Activated naive CD4-positive, alpha-beta T cell treated with anti-CD3 and anti-CD28 coated beads, Interleukin-2, amount 50 U/mL, for 72 hours (primary cell): ENCODE results near the gene KIF2A. TPM values are rescaled to one million over a fixed set of nuclear protein-coding genes. Genes with fewer than 3 reads are reported as not detected.
"Not testable (repeated sequence)": the region's sequence is repeated elsewhere in the genome, so short reads cannot be mapped to it uniquely, and the experiment has no call there.

Experiments used
- ATAC-seq, 2 donors: fragments of 150-1000 bp; cut with Tn5 transposase; 2 replicates each; pipeline ENCODE4 v1.10.0; 2021; ENCODE audit warnings: mild to moderate bottlenecking in 2 of 2, moderate library complexity in 2 of 2
- DNase-seq, 2 donors: peaks; one replicate each; pipeline ENCODE4 v3.0.0; 2021 to 2022; ENCODE audit warnings: low spot score in 2 of 2
- H3K27ac Mint-ChIP-seq, 2 donors: one replicate each; pipeline ENCODE4 v1.8.0; 2022; ENCODE audit warnings: mild to moderate bottlenecking in 2 of 2, mixed read lengths in 2 of 2
- H3K36me3 Mint-ChIP-seq, 2 donors: one replicate each; pipeline ENCODE4 v1.8.0; 2022; ENCODE audit warnings: mixed read lengths in 2 of 2
- H3K9me3 Mint-ChIP-seq, 2 donors: one replicate each; pipeline ENCODE4 v1.8.0; 2022; ENCODE audit warnings: mixed read lengths in 2 of 2
- total RNA-seq, 2 donors: library from RNA; stranded (reverse); gene quantifications; one replicate each; pipeline ENCODE4 v1.2.3, GENCODE V29; 2022

KIF2A gene
- total RNA-seq, 2 donors from 2014 or later: 142 to 155 TPM

DNA sequence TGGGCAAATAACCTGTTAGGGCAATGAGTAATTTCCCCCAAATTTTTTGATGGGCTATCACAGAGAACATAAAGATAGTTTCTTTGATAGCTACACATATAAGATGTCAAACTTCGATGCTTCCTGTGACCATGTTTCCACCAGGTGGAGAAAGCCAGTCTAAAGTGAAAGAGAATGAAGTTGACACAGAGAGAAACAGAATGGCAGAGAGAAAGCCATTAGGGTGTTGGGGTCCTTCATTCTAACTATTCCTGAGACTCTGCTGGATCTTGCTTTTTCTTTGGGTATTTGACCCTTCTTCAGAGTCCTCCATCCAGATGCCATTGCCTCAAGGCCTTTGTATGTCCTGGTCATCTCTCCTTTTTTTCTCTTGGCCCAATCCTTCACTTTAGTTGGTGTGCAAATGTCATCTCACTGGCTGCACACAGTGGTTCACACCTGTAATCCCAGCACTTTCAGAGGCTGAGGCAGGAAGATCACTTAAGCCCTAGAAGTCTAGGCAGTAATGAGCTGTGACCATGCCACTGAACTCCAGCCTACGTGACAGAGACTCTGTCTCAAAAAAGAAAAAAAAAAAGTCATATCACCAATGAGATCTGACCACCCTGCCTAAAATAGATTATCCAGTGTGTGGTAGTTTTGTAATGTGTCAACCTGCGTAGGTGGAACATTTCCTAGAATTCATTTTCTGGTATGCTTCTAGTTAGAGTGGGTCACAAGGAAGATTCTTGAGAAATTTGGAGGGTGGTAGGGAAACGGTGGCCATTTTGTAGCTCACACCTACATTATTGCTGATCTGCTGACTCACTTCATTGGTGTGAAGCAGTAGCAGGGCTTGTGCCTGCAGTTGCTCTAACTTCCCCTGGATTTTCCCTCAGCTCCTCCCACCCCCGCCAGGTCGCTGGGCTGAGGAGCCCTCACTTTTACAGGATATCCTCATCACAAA lies 20.8 kb upstream of the KIF2A start:
- DNase-seq (peak; percentile 58 to 76), ATAC-seq (peak; percentile 89 to 92)
- H3K9me3 Mint-ChIP-seq: peaks cover 19 to 32% of the 10 kb centered on the region in 2 donors
- peaks cover 17 to 50% of the 10 kb centered on the region in 2 donors for H3K36me3 Mint-ChIP-seq
- H3K27ac Mint-ChIP-seq: peak overlapping the region; percentile 88 to 94

- H3K36me3 Mint-ChIP-seq: peaks cover 17 to 50% of the 10 kb centered on the region in 2 donors
- no peak for DNase-seq
- no peak for ATAC-seq
- H3K27ac Mint-ChIP-seq: peak overlapping the region; percentile 51 to 88
- peaks cover 19 to 32% of the 10 kb centered on the region in 2 donors for H3K9me3 Mint-ChIP-seq
Observed at GRCh38 chr5:62286834-62287233, 19.2 kb upstream of the KIF2A start.

GRCh38 chr5:62287237-62287636 lies 18.8 kb upstream of the KIF2A start:
- peaks cover 17 to 53% of the 10 kb centered on the region in 2 donors for H3K36me3 Mint-ChIP-seq
- peak overlapping the region; percentile 51 to 88 for H3K27ac Mint-ChIP-seq
- peaks cover 19 to 33% of the 10 kb centered on the region in 2 donors for H3K9me3 Mint-ChIP-seq
- no peak for ATAC-seq
- no peak for DNase-seq

DNA sequence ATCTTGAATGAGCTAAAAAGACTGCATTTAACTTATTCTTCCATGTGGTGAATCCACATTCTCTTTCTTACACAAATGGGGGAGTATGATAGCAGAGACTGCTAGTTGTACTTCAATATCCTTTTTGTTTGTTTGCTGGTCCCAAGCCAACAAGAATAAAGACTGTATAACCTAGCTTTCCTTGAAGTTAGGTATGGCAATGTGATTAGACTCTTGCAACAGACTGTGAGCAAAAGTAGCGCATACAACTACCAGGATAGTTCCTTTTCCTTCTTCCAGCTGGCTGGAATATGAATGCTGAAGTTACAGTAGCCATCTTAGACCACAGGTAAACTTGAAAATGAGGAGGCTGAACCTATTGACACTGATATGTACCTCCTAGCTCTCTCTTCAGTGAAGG lies 17.9 kb upstream of the KIF2A start:
- ATAC-seq (no peak), DNase-seq (no peak)
- peaks cover 19 to 33% of the 10 kb centered on the region in 2 donors for H3K9me3 Mint-ChIP-seq
- peak overlapping the region in 1 of 2 donors; percentile 59 for H3K27ac Mint-ChIP-seq
- peaks cover 17 to 54% of the 10 kb centered on the region in 2 donors for H3K36me3 Mint-ChIP-seq

- no peak for DNase-seq
- peak in 1 of 2 donors; percentile 7 for ATAC-seq
- Mint-ChIP-seq H3K36me3 (peaks cover 14 to 48% of the 10 kb centered on the region in 2 donors), H3K27ac (peak overlapping the region; percentile 59 to 75), H3K9me3 (peaks cover 15 to 29% of the 10 kb centered on the region in 2 donors)
Observed at GRCh38 chr5:62289813-62290212, 16.2 kb upstream of the KIF2A start.

- Mint-ChIP-seq H3K9me3 (peaks cover 14 to 22% of the 10 kb centered on the region in 2 donors), H3K27ac (peak overlapping the region in 1 of 2 donors; percentile 22), H3K36me3 (peaks cover 12 to 42% of the 10 kb centered on the region in 2 donors)
- DNase-seq, ATAC-seq: not testable (repeated sequence)
Observed at GRCh38 chr5:62291829-62292228, 14.2 kb upstream of the KIF2A start.

DNA sequence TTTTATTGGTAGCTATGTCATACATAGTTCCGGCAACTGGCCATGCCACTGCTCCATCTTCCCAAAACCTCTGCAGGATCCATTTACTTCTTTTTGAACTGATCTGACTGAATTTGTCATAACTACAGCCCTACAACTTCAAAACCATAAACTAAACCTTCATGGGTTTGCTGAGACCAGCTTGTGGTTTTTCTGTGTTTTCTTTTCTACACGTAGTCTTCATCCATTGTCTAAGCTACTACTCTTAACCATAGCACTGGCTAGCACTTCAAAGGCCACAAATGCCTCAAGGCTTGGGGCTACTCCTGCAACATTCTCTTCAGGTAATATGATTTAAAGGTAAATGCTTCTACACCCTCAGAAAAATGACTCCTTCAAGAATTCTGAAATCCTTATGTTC lies 9.0 kb upstream of the KIF2A start:
- ATAC-seq (peak; percentile 64), DNase-seq (no peak)
- no peak overlapping the region for H3K27ac Mint-ChIP-seq
- H3K36me3 Mint-ChIP-seq: peaks cover 4 to 19% of the 10 kb centered on the region in 2 donors
- H3K9me3 Mint-ChIP-seq: peaks cover 3 to 13% of the 10 kb centered on the region in 2 donors

- H3K27ac Mint-ChIP-seq: no peak overlapping the region
- ATAC-seq (no peak), DNase-seq (no peak)
- peaks cover 3 to 5% of the 10 kb centered on the region in 2 donors for H3K9me3 Mint-ChIP-seq
- peaks cover 4 to 8% of the 10 kb centered on the region in 2 donors for H3K36me3 Mint-ChIP-seq
Observed at GRCh38 chr5:62298118-62298517, 7.9 kb upstream of the KIF2A start.

DNA sequence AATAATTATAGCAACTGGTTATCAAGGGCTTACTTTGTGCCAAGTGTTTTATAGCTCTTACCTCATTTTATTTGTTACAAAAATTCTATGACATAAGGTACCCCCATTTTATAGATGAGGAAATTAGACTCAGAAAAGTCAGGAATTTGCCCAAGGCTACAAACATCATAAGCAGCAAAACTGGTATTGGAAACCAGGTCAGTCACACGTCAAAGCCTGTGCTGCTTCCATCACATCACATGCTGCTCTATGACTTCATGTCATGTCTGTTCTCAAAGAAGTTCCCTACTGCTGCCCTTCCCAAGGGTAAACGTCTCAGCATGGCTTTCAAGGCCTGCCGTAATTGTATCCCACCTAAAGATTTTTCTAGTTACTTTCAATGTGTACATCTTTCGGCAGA lies 6.9 kb upstream of the KIF2A start:
- DNase-seq (no peak), ATAC-seq (no peak)
- Mint-ChIP-seq H3K9me3 (no peaks in the 10 kb centered on the region), H3K27ac (peak overlapping the region in 1 of 2 donors; percentile 76), H3K36me3 (peaks cover 0 to 8% of the 10 kb centered on the region in 2 donors)

- H3K9me3 Mint-ChIP-seq: no peaks in the 10 kb centered on the region
- peaks cover 0 to 5% of the 10 kb centered on the region in 2 donors for H3K36me3 Mint-ChIP-seq
- ATAC-seq: peak in 1 of 2 donors; percentile 66
- H3K27ac Mint-ChIP-seq: peak overlapping the region; percentile 76 to 86
- no peak for DNase-seq
Observed at GRCh38 chr5:62299600-62299999, 6.4 kb upstream of the KIF2A start.

DNA sequence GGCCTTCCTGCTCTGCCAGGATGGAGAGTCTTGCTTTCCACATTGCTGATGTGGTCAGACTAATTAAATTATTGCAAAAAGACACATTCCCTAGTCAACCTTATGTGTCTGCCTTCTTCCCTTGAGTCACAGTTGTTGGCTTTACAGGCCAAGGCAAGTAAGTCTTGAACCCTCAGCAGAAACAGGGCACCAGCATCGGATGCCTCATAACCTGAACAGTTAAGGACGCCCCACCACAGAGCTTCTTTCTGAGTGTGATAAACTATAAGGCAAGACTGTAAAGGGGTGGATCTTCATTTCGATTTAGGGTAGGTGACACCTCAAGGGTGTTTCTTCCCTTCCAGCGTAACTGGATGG lies 670 bp upstream of the KIF2A start:
- DNase-seq: no peak
- Mint-ChIP-seq H3K36me3 (peaks cover 35 to 41% of the 10 kb centered on the region in 2 donors), H3K9me3 (no peaks in the 10 kb centered on the region), H3K27ac (peak overlapping the region; percentile 97 to 99)
- ATAC-seq: peak; percentile 34 to 39

DNA sequence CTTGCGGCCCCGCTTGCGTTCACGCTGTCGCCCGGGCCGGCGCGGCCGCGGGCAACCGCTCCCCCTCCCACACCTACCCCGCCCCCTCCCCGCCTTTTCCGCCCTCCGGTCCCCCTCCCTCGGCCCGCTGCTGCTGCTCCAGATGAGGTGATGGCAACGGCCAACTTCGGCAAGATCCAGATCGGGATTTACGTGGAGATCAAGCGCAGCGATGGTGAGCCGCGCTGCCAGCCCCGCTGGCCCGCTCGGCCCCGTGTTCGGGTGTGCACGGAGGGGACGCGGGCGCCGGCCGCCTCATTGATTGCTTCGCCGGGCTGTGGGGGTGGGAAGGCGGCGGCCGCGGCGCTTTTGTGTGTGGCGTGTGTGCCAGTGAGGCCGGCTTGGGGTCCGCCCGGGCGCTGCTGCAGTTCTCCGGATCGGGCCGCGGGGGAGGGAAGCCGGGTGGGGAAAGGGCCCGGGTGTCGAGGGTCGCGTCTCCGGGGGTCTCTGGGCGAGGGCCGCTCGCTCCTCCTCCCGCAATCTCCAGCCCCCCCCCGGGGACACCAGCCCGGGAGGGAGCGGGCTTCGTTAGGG lies 403 bp downstream of the KIF2A start:
- DNase-seq (no peak), ATAC-seq (peak; percentile 44 to 48)
- Mint-ChIP-seq H3K36me3 (peaks cover 40 to 48% of the 10 kb centered on the region in 2 donors), H3K27ac (peak overlapping the region; percentile 94 to 99), H3K9me3 (no peaks in the 10 kb centered on the region)

GRCh38 chr5:62306896-62307689 lies 1.1 kb downstream of the KIF2A start:
- no peaks in the 10 kb centered on the region for H3K9me3 Mint-ChIP-seq
- ATAC-seq: no peak
- peaks cover 40 to 48% of the 10 kb centered on the region in 2 donors for H3K36me3 Mint-ChIP-seq
- H3K27ac Mint-ChIP-seq: peak overlapping the region; percentile 94 to 99
- peak in 1 of 2 donors; percentile 47 for DNase-seq

- no peak for DNase-seq
- Mint-ChIP-seq H3K9me3 (no peaks in the 10 kb centered on the region), H3K27ac (peak overlapping the region; percentile 94 to 99), H3K36me3 (peaks cover 40 to 48% of the 10 kb centered on the region in 2 donors)
- no peak for ATAC-seq
Observed at GRCh38 chr5:62308439-62308838, 2.4 kb downstream of the KIF2A start.

GRCh38 chr5:62309107-62309506 lies 3.1 kb downstream of the KIF2A start:
- Mint-ChIP-seq H3K27ac (peak overlapping the region in 1 of 2 donors; percentile 50), H3K9me3 (no peaks in the 10 kb centered on the region), H3K36me3 (peaks cover 40 to 49% of the 10 kb centered on the region in 2 donors)
- no peak for ATAC-seq
- DNase-seq: no peak

GRCh38 chr5:62310426-62311143 lies 4.6 kb downstream of the KIF2A start:
- ATAC-seq: no peak
- Mint-ChIP-seq H3K9me3 (no peaks in the 10 kb centered on the region), H3K27ac (no peak overlapping the region), H3K36me3 (peaks cover 34 to 52% of the 10 kb centered on the region in 2 donors)
- DNase-seq: no peak
